ENCODE measurements around the gene UPK3BL2. TPM values are rescaled to one million over a fixed set of nuclear protein-coding genes. Genes with fewer than 3 reads are reported as not detected.

The UPK3BL2 gene
- total RNA-seq, 2 donors from 2014 or later = 9.9 to 33.5 TPM

Other genes with a start within 250 kb of the UPK3BL2 start
- under 1 TPM in 1 of 2 donors, not detected in 1; 0.85 TPM for gene SPDYE6, start 187.3 kb downstream of the UPK3BL2 start, total RNA-seq
- gene PRKRIP1, start 147.3 kb downstream of the UPK3BL2 start, total RNA-seq = 10 to 100 TPM; 31.6 to 50.1 TPM
- 10 to 100 TPM; 20.5 to 24.8 TPM for gene ORAI2, start 110.1 kb downstream of the UPK3BL2 start, total RNA-seq
- 10 to 100 TPM; 25.2 to 27.0 TPM for gene ALKBH4, start 78.8 kb downstream of the UPK3BL2 start, total RNA-seq
- gene LRWD1, start 78.7 kb downstream of the UPK3BL2 start, total RNA-seq = 10 to 100 TPM; 12.8 to 57.7 TPM
- gene POLR2J, start 64.8 kb downstream of the UPK3BL2 start, total RNA-seq = 10 to 100 TPM; 23.2 to 46.4 TPM
- 10 to 100 TPM in 1 of 2 donors, 1 to 10 TPM in 1; 2.0 to 25.7 TPM for gene RASA4B, start 25.9 kb downstream of the UPK3BL2 start, total RNA-seq
- 1 to 10 TPM in 1 of 2 donors, not detected in 1; 1.8 TPM for gene SPDYE2, start 7.5 kb upstream of the UPK3BL2 start, total RNA-seq
- gene POLR2J3, start 28.9 kb upstream of the UPK3BL2 start, total RNA-seq = 10 to 100 TPM; 11.5 to 16.6 TPM
- gene RASA4, start 73.1 kb upstream of the UPK3BL2 start, total RNA-seq = 10 to 100 TPM; 10.5 to 59.6 TPM
- gene UPK3BL1, start 99.1 kb upstream of the UPK3BL2 start, total RNA-seq = 100 to 1,000 TPM in 1 of 2 donors, 10 to 100 TPM in 1; 63.2 to 125 TPM
- not detected for gene SPDYE2B, start 106.6 kb upstream of the UPK3BL2 start, total RNA-seq
- 1 to 10 TPM in 1 of 2 donors, under 1 TPM in 1; 0.18 to 6.6 TPM for gene POLR2J2, start 128.0 kb upstream of the UPK3BL2 start, total RNA-seq
- 10 to 100 TPM; 15.2 to 16.5 TPM for gene FAM185A, start 205.3 kb upstream of the UPK3BL2 start, total RNA-seq

Data from prostate gland (tissue), 2 donors.